Fibroblast of lung (primary cell): ENCODE results near the gene BATF2. TPM values are rescaled to one million over a fixed set of nuclear protein-coding genes. Genes with fewer than 3 reads are reported as not detected.

Source experiments
- DNase-seq, 2 donors: peaks; one replicate each; pipeline versions ENCODE4 v3.0.0 to v3.0.0-alpha.2; 2010; ENCODE audit warnings: low read depth in 2 of 2
- H2AFZ ChIP-seq: 2 replicates; pipeline ENCODE4 v1.5.1; 2012; ENCODE audit warnings: low read length, control low read depth, inconsistent platforms
- H3K27ac ChIP-seq: 2 replicates; pipeline ENCODE4 v1.5.1; 2011; ENCODE audit warnings: low read length, control low read depth; ENCODE audit not compliant: insufficient read depth
- H3K27me3 ChIP-seq: 2 replicates; pipeline ENCODE4 v1.5.1; 2011; ENCODE audit warnings: mild to moderate bottlenecking, low read length; ENCODE audit not compliant: control insufficient read depth, insufficient read depth
- H3K36me3 ChIP-seq: 2 replicates; pipeline ENCODE4 v1.5.1; 2011; ENCODE audit warnings: low read length; ENCODE audit not compliant: control insufficient read depth, insufficient read depth
- H3K4me1 ChIP-seq: 2 replicates; pipeline ENCODE4 v1.5.1; 2011; ENCODE audit warnings: low read length; ENCODE audit not compliant: control insufficient read depth, insufficient read depth; ENCODE audit errors: extremely low read depth
- H3K4me2 ChIP-seq: 2 replicates; pipeline ENCODE4 v1.5.1; 2011; ENCODE audit warnings: low read length, control low read depth; ENCODE audit not compliant: insufficient read depth; ENCODE audit errors: extremely low read depth
- H3K4me3 ChIP-seq, 4 experiments: fragments of 200-600 bp in 1 of 4; sonication (generic) in 1 of 4; replicated peaks in 1 of 4; 2 replicates each; pipeline ENCODE4 v1.5.1; 2011 to 2016; ENCODE audit warnings: low read length in 4 of 4, low read depth in 3 of 4, mild to moderate bottlenecking in 3 of 4, control low read depth in 2 of 4, inconsistent platforms in 1 of 4, mixed read lengths in 1 of 4; ENCODE audit not compliant: insufficient read depth in 1 of 4; ENCODE audit errors: control extremely low read depth in 1 of 4
- H3K79me2 ChIP-seq: 2 replicates; pipeline ENCODE4 v1.5.1; 2012; ENCODE audit warnings: mild to moderate bottlenecking, low read length, inconsistent platforms; ENCODE audit not compliant: control insufficient read depth, insufficient read depth
- H3K9ac ChIP-seq: 2 replicates; pipeline ENCODE4 v1.5.1; 2011; ENCODE audit warnings: mild to moderate bottlenecking, low read length, control low read depth; ENCODE audit not compliant: insufficient read depth
- H3K9me3 ChIP-seq: 2 replicates; pipeline ENCODE4 v1.5.1; 2012; ENCODE audit warnings: low read depth, low read length; ENCODE audit not compliant: control insufficient read depth, insufficient read depth
- H4K20me1 ChIP-seq: 2 replicates; pipeline ENCODE4 v1.5.1; 2011; ENCODE audit warnings: low read length; ENCODE audit not compliant: control insufficient read depth, insufficient read depth; ENCODE audit errors: extremely low read depth
- CTCF ChIP-seq, 2 donors: IDR thresholded peaks in 1 of 2; conservative IDR thresholded peaks in 1 of 2; 1 replicate in 1 of 2; 2 replicates in 1 of 2; pipeline ENCODE4 v1.5.1; 2011 to 2012; ENCODE audit warnings: low read length in 2 of 2, control low read depth in 1 of 2, inconsistent platforms in 1 of 2, low read depth in 1 of 2, mild to moderate bottlenecking in 1 of 2
- EZH2 ChIP-seq: IDR thresholded peaks from 2 replicates; pipeline ENCODE4 v1.5.1; 2012; ENCODE audit warnings: low read length, control low read depth, mild to moderate bottlenecking; ENCODE audit errors: missing control alignments
- polyA plus RNA-seq, 2 donors: library from polyadenylated mRNA; depleted of rRNA in 1 of 2; stranded (reverse) in 1 of 2; unstranded in 1 of 2; fragments of >200 nt; gene quantifications; 2 replicates each; pipeline ENCODE4 v1.2.1, GENCODE V29; 2011 to 2012; ENCODE audit warnings: missing spikeins in 1 of 2
- total RNA-seq: library from RNA; depleted of rRNA; stranded (reverse); fragments of >200 nt; gene quantifications from 2 replicates; pipeline ENCODE4 v1.2.1, GENCODE V29; 2014

Gene BATF2
- total and polyA plus RNA-seq, 2 donors (not counting 1 experiment from before 2014, with no cell fraction given), result 1.0 to 2.1 TPM

GRCh38 chr11:65016705-65017104 lies 19.9 kb upstream of the BATF2 start:
- H3K9ac ChIP-seq, result no peak overlapping the region

GRCh38 chr11:65014726-65015227 lies 18.0 kb upstream of the BATF2 start:
- peak in 1 of 2 donors; percentile 27 for DNase-seq
- no peaks in the 10 kb centered on the region for H3K27me3 ChIP-seq
- H3K4me3 ChIP-seq, result peak overlapping the region; percentile 64 to 89 (median 87)
- peak overlapping the region; percentile 96 for H3K9ac ChIP-seq
- no peaks in the 10 kb centered on the region for H3K9me3 ChIP-seq
- H3K36me3 ChIP-seq, result peaks cover 3% of the 10 kb centered on the region
- H3K27ac ChIP-seq, result peak overlapping the region; percentile 100
- peaks cover 4% of the 10 kb centered on the region for H3K4me1 ChIP-seq
- no peak for TF ChIP-seq EZH2
- no peak for TF ChIP-seq CTCF (conservative IDR thresholded peaks at IDR 0.05 in 1 of 2, IDR thresholded peaks at IDR 0.05 in 1 of 2; ENCODE audit: low read depth in 1 of 2, low read length in 2 of 2)
- peak overlapping the region; percentile 73 for H2AFZ ChIP-seq
- peaks cover 5% of the 10 kb centered on the region for H3K79me2 ChIP-seq
- H3K4me2 ChIP-seq, result peak overlapping the region; percentile 79
- H4K20me1 ChIP-seq, result no peaks in the 10 kb centered on the region

More at GRCh38 chr11:65016705-65017104, 19.9 kb upstream of the BATF2 start:
- H2AFZ ChIP-seq, result no peak overlapping the region
- no peaks in the 10 kb centered on the region for H4K20me1 ChIP-seq
- H3K27me3 ChIP-seq, result no peaks in the 10 kb centered on the region
- H3K4me1 ChIP-seq, result peaks cover 4% of the 10 kb centered on the region
- H3K4me2 ChIP-seq, result no peak overlapping the region
- no peaks in the 10 kb centered on the region for H3K9me3 ChIP-seq
- no peak for DNase-seq
- H3K79me2 ChIP-seq, result peaks cover 5% of the 10 kb centered on the region
- H3K36me3 ChIP-seq, result peaks cover 3% of the 10 kb centered on the region
- H3K27ac ChIP-seq, result no peak overlapping the region
- H3K4me3 ChIP-seq, result no peak overlapping the region
- TF ChIP-seq EZH2, result no peak
- TF ChIP-seq CTCF (conservative IDR thresholded peaks at IDR 0.05 in 1 of 2, IDR thresholded peaks at IDR 0.05 in 1 of 2; ENCODE audit: low read depth in 1 of 2, low read length in 2 of 2), result no peak

GRCh38 chr11:65013888-65014725 lies 17.3 kb upstream of the BATF2 start, which contains the start of gene ARL2:
Gene ARL2 (plus strand): TSS chr11:65014160. CDS start chr11:65014208, 48 bp downstream.
- Histone ChIP-seq H3K36me3 (peaks cover 3% of the 10 kb centered on the region), H3K9ac (peak within 1 kb of the TSS; percentile 96), H3K4me3 (peak within 1 kb of the TSS; percentile 83 to 89 (median 87)), H3K27me3 (no peaks in the 10 kb centered on the region), H3K4me2 (peak within 1 kb of the TSS; percentile 92), H3K4me1 (peaks cover 4% of the 10 kb centered on the region), H2AFZ (peak within 1 kb of the TSS; percentile 93), H3K79me2 (peaks cover 5% of the 10 kb centered on the region), H3K27ac (peak within 1 kb of the TSS; percentile 100), H4K20me1 (no peaks in the 10 kb centered on the region), H3K9me3 (no peaks in the 10 kb centered on the region)
- DNase-seq, result peak; percentile 87 to 90
- TF ChIP-seq EZH2 (no peak), CTCF (conservative IDR thresholded peaks at IDR 0.05 in 1 of 2, IDR thresholded peaks at IDR 0.05 in 1 of 2; ENCODE audit: low read depth in 1 of 2, low read length in 2 of 2) (peak; percentile 34 to 71)
